GM10266 (cell line): ENCODE results near the gene CSMD2.

Source experiments
- DNase-seq: peaks from one replicate; pipeline ENCODE4 v3.0.0; 2012; ENCODE audit errors: extremely low spot score
- TF ChIP-seq, protein P1 (sequence below): IDR thresholded peaks from 2 replicates; pipeline ENCODE4 v1.5.1; 2012; ENCODE audit warnings: mild to moderate bottlenecking, low read depth; ENCODE audit not compliant: control insufficient read depth, insufficient read depth; ENCODE audit errors: missing control alignments

The CSMD2 gene

DNA sequence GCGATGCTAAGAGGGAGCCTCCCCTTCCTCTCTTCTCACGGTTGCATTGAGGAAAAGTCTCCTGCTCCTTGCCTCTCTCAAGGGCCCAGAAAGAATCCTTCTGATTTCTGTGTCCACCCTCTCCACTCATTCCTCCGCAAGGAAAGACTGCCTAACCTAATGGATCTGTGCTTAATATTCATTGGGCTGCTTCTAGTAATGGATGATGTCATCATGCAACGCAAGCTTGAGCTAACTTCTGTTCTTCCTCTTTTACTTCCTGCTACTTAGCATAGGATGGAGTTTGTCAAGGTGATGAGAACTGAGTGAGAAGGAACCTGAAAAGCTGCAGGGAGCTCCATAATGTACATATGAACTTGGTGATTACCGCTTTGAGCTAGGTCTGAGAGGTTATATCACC is 336.4 kb downstream of the CSMD2 start:
- TF ChIP-seq, protein P1, sequence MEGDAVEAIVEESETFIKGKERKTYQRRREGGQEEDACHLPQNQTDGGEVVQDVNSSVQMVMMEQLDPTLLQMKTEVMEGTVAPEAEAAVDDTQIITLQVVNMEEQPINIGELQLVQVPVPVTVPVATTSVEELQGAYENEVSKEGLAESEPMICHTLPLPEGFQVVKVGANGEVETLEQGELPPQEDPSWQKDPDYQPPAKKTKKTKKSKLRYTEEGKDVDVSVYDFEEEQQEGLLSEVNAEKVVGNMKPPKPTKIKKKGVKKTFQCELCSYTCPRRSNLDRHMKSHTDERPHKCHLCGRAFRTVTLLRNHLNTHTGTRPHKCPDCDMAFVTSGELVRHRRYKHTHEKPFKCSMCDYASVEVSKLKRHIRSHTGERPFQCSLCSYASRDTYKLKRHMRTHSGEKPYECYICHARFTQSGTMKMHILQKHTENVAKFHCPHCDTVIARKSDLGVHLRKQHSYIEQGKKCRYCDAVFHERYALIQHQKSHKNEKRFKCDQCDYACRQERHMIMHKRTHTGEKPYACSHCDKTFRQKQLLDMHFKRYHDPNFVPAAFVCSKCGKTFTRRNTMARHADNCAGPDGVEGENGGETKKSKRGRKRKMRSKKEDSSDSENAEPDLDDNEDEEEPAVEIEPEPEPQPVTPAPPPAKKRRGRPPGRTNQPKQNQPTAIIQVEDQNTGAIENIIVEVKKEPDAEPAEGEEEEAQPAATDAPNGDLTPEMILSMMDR, result no peak

DNA sequence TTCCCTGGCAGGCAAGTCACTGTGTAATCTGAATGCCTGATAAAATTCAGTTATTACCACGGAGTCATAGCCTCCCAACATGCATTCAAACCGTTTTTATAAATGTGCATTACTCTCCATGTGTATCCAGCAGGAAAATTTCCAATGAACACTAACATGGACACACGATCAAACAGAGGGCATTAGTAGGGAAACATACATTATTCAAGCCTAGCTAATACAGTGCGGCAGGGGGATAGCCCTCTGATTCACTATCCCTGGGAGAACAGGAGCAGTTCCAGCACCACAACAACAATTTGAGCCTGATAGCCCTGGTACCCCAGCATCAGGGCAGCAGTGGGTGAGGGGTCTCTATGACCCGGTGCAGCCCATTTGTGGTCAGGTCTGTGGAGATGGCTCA is 337.0 kb downstream of the CSMD2 start:
- no peak for DNase-seq
- TF ChIP-seq, protein P1, result no peak

More for the DNA sequence above, 336.4 kb downstream of the CSMD2 start:
- no peak for DNase-seq

DNA sequence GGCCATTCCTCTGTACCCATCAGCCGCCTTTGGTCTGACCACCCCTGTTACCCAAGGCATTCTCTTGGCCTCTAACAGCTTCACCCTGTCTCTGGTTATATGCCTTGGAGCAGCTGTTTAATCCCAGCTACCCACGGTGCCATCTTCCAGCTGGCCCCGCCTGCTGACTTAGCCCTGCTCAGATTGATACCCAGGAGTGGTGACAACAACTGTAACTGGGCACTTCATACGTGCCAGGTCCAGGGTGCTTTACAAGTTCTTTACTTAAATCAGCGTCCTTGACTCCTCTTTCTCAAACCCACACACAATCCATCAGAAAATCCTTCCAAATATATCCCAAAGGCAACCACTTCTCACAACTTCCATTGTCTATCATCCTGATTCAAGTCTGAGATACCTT is 338.3 kb downstream of the CSMD2 start:
- TF ChIP-seq, protein P1, result no peak
- no peak for DNase-seq

DNA sequence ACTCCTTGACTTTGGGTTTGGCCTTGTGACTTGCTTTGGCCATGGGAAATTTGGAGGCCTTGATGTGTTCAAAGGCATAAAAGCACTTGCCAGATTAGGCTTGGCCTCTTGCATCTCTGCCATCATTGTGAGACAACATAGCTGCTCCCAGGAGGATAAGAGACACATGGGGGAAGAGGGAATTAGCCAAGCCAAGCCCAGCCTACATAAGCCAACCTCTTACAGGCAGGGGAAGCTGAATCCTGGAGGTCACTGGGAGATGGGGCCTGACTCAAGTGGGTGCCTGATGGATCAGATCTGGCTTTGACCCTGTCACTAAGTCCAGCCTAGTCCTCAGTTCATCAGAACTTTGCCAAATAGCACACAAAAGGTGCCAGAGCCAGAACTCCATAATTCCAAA is 338.7 kb downstream of the CSMD2 start:
- TF ChIP-seq, protein P1, result no peak
- DNase-seq, result no peak

DNA sequence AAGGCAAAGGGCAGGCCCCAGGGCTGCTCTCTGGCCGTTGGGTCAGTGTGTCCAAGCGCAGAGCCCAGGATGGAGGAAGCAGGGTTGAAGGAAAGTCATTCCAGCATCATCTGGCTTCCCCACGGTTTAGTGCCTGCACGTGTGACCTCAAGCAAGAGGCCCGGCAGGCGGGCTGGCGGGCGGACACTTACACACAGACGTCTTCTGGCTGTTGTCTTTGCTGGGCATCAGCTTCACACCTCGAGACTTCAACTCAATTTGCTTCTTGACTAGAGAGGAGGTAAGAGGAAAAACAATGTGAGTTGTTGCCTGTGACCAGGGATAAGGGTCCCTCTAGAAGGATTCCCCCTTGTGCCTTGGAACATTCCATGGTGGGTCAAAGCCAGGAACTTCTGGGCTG is 339.5 kb downstream of the CSMD2 start:
- TF ChIP-seq, protein P1, result no peak
- no peak for DNase-seq

DNA sequence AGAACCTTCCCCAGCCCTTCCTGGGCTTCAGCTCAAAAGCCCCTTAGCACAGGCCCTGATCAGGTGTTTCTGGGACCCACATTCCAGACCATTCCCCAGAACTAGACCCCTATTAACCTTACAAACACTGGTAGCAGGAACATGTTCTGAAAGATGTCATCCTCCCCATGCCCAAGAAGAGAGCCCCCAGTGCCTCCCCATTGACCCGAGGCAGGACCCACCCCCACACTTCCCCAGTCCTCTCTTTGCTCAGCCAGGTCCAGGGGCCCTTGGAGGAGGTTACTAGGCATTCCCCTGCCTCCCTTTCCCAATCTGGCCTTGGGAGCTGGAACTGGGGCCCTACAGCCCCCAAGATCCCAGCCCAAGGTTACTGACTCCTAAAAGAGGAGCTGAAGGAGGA is 340.1 kb downstream of the CSMD2 start:
- no peak for DNase-seq
- TF ChIP-seq, protein P1, result no peak

DNA sequence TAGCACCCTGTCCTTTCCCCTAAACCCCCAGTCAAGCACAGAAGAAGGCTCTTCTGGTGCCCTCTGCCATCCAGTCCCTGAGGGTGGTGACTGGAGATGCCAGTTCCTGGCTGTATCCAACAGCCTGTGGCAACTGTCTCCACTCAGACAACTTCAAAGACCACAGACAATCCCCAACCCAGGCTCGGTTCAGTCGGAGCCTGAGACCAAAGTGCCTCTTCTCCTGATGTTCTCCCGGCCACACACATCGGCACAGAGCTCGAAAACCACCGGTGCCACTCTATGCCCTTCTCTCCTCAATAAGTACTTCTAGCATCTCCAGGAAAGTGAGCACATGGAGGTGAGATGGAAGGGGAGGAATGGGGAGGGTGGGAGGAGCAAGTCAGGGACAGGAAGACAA is 340.7 kb downstream of the CSMD2 start:
- TF ChIP-seq, protein P1, result no peak

More for the DNA sequence above, 340.7 kb downstream of the CSMD2 start:
- no peak for DNase-seq
